Osteocyte (in vitro differentiated cells): ENCODE measurements around the gene PPP1R12C. TPM values are rescaled to one million over a fixed set of nuclear protein-coding genes. Genes with fewer than 3 reads are reported as not detected.

Experiments used
- DNase-seq: peaks from one replicate; pipeline ENCODE4 v3.0.0; 2021; ENCODE audit warnings: mixed read lengths; ENCODE audit not compliant: unreplicated experiment; ENCODE audit errors: extremely low spot score
- H3K27ac Mint-ChIP-seq: one replicate; pipeline ENCODE4 v1.8.0; 2021; ENCODE audit warnings: mild to moderate bottlenecking, mixed read lengths; ENCODE audit not compliant: unreplicated experiment
- H3K27me3 Mint-ChIP-seq: one replicate; pipeline ENCODE4 v1.8.0; 2021; ENCODE audit warnings: mixed read lengths; ENCODE audit not compliant: unreplicated experiment
- H3K36me3 Mint-ChIP-seq: one replicate; pipeline ENCODE4 v1.8.0; 2021; ENCODE audit warnings: mixed read lengths; ENCODE audit not compliant: unreplicated experiment
- H3K4me1 Mint-ChIP-seq: one replicate; pipeline ENCODE4 v1.8.0; 2021; ENCODE audit warnings: mixed read lengths; ENCODE audit not compliant: unreplicated experiment
- H3K4me3 Mint-ChIP-seq: one replicate; pipeline ENCODE4 v1.8.0; 2021; ENCODE audit warnings: mild to moderate bottlenecking, moderate library complexity, mixed read lengths; ENCODE audit not compliant: unreplicated experiment
- H3K9me3 Mint-ChIP-seq: one replicate; pipeline ENCODE4 v1.8.0; 2021; ENCODE audit warnings: mixed read lengths; ENCODE audit not compliant: unreplicated experiment
- total RNA-seq: library from RNA; stranded (reverse); gene quantifications from 2 replicates; pipeline ENCODE4 v1.2.1, GENCODE V29; 2021
- TF ChIP-seq, protein P1 (sequence below): fragments of 200-600 bp; sonication (generic); IDR thresholded peaks from 2 replicates; pipeline ENCODE4 v1.5.0; 2021; ENCODE audit warnings: antibody characterized with exemption, mild to moderate bottlenecking, moderate library complexity

The PPP1R12C gene
- total RNA-seq, 1 donor from 2014 or later = 135 TPM

DNA sequence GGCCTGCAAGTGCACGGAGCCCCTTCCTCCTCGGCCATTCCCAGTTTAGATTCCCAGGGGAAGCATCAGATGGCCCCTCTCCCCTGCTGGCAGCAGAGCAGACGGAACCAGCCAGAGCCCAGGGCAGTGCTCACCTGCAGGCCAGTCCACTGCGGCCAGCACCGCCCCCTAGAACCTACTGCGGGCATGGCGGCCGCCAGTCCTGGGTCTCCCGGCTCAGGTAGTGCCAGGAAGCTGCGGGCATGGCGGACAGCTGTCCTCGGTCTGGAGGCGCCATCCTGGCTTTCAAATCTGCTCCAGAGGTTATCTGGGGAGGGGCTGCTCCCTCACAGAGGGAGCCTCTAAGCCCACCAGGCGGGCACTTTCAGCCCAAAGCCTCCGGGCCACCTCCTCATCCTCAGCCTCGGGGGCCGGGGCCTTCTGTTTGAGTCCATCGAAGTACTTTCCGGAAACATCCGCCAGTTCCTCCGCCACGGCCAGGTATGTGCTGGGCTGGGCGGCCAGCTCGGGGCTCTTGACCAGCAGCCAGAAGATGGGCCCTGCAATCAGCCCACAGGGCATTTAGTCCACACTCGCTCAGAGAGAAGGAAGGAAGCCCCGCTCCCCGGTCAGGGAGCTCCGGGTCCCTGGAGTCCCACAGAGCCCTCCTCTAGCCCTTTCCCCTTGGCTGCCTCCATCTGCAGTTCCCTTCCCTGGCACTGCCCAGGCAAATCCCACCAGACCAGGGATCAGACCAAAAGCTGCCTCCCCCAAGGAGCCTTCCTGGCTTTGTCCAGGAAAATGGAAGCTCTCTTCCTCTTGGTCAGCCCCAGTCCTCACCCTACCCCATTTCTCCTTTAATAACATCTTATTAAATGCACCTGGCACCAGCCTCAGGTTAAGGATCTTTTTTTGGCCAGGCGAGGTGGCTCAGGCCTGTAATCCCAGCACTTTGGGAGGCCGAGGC, 72.4 kb downstream of the PPP1R12C start:
- Mint-ChIP-seq H3K27ac (no peak overlapping the region), H3K36me3 (peaks cover 15% of the 10 kb centered on the region), H3K4me3 (no peak overlapping the region), H3K9me3 (no peaks in the 10 kb centered on the region), H3K27me3 (no peaks in the 10 kb centered on the region), H3K4me1 (no peaks in the 10 kb centered on the region)
- DNase-seq = no peak
- TF ChIP-seq, protein P1, sequence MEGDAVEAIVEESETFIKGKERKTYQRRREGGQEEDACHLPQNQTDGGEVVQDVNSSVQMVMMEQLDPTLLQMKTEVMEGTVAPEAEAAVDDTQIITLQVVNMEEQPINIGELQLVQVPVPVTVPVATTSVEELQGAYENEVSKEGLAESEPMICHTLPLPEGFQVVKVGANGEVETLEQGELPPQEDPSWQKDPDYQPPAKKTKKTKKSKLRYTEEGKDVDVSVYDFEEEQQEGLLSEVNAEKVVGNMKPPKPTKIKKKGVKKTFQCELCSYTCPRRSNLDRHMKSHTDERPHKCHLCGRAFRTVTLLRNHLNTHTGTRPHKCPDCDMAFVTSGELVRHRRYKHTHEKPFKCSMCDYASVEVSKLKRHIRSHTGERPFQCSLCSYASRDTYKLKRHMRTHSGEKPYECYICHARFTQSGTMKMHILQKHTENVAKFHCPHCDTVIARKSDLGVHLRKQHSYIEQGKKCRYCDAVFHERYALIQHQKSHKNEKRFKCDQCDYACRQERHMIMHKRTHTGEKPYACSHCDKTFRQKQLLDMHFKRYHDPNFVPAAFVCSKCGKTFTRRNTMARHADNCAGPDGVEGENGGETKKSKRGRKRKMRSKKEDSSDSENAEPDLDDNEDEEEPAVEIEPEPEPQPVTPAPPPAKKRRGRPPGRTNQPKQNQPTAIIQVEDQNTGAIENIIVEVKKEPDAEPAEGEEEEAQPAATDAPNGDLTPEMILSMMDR = no peak

DNA sequence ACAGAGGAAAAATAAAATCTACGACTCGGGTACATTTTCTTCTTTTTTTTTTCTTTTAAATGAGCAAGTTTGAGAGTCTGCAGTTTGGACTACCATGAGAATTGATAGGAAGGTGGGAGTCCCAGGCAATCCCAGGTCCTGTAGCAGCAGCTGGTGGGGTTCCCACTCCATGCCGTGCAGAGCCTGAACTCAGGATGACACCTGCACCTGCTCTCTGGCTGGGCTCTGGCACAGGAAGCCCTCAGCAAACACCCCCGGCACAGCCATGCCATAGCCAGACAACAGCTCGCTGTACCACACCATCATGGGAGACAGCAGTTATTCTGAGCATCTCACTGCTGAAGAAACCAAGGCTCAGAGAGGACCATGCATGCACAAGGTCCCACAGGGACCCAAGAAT, 73.2 kb downstream of the PPP1R12C start:
- no peak for DNase-seq

GRCh38 chr19:55042688-55043087, 74.7 kb downstream of the PPP1R12C start:
- TF ChIP-seq, protein P1 = no peak
- H3K36me3 Mint-ChIP-seq = peaks cover 13% of the 10 kb centered on the region
- no peak overlapping the region for H3K27ac Mint-ChIP-seq
- no peak overlapping the region for H3K4me3 Mint-ChIP-seq
- H3K27me3 Mint-ChIP-seq = no peaks in the 10 kb centered on the region
- no peak for DNase-seq
- no peaks in the 10 kb centered on the region for H3K9me3 Mint-ChIP-seq
- H3K4me1 Mint-ChIP-seq = no peaks in the 10 kb centered on the region

More for the DNA sequence above, 73.2 kb downstream of the PPP1R12C start:
- no peaks in the 10 kb centered on the region for H3K9me3 Mint-ChIP-seq
- H3K27me3 Mint-ChIP-seq = no peaks in the 10 kb centered on the region
- H3K4me1 Mint-ChIP-seq = no peaks in the 10 kb centered on the region
- peaks cover 15% of the 10 kb centered on the region for H3K36me3 Mint-ChIP-seq
- no peak overlapping the region for H3K27ac Mint-ChIP-seq
- no peak overlapping the region for H3K4me3 Mint-ChIP-seq
- TF ChIP-seq, protein P1 = no peak

DNA sequence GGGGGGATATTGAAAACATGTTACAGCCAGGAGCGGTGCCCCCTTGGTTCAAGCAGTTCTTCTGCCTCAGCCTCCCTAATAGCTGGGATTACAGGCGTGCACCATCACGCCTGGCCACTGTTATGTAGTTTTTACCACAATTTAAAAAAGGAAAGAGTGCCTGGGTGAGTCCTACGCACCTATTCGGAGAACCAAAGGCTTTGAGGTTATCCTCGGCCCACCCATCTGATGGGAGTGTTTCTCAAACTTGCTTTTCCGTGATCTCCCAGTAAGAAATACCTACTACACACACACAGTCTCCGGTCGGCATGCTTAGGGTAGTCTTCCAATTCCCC, 75.1 kb downstream of the PPP1R12C start:
- no peak for DNase-seq
- H3K27me3 Mint-ChIP-seq = no peaks in the 10 kb centered on the region
- no peaks in the 10 kb centered on the region for H3K9me3 Mint-ChIP-seq
- H3K27ac Mint-ChIP-seq = no peak overlapping the region
- peaks cover 13% of the 10 kb centered on the region for H3K36me3 Mint-ChIP-seq
- H3K4me3 Mint-ChIP-seq = no peak overlapping the region
- no peaks in the 10 kb centered on the region for H3K4me1 Mint-ChIP-seq
- TF ChIP-seq, protein P1 = no peak

GRCh38 chr19:55041627-55042343, 75.7 kb downstream of the PPP1R12C start:
- Mint-ChIP-seq H3K4me3 (no peak overlapping the region), H3K9me3 (no peaks in the 10 kb centered on the region), H3K36me3 (peaks cover 13% of the 10 kb centered on the region), H3K4me1 (no peaks in the 10 kb centered on the region), H3K27ac (no peak overlapping the region), H3K27me3 (no peaks in the 10 kb centered on the region)
- no peak for DNase-seq
- TF ChIP-seq, protein P1 = no peak
